Neural crest cell (in vitro differentiated cells): ENCODE measurements around the gene HSPH1. TPM values are rescaled to one million over a fixed set of nuclear protein-coding genes. Genes with fewer than 3 reads are reported as not detected.
"Not testable (repeated sequence)": the region's sequence is repeated elsewhere in the genome, so short reads cannot be mapped to it uniquely, and the experiment has no call there.

Experiments used
- DNase-seq: peaks from one replicate; pipeline ENCODE4 v3.0.0; 2021; ENCODE audit warnings: low read depth, mixed read lengths, low spot score
- H3K27ac Mint-ChIP-seq: one replicate; pipeline ENCODE4 v1.8.0; 2021; ENCODE audit warnings: mild to moderate bottlenecking, mixed read lengths; ENCODE audit not compliant: unreplicated experiment
- H3K27me3 Mint-ChIP-seq: 2 replicates; pipeline ENCODE4 v1.8.0; 2021; ENCODE audit warnings: low read depth, mild to moderate bottlenecking, mixed read lengths
- H3K36me3 Mint-ChIP-seq: 2 replicates; pipeline ENCODE4 v1.8.0; 2021; ENCODE audit warnings: low read depth, mild to moderate bottlenecking, mixed read lengths
- H3K4me1 Mint-ChIP-seq: 2 replicates; pipeline ENCODE4 v1.8.0; 2021; ENCODE audit warnings: mixed read lengths
- H3K4me3 Mint-ChIP-seq: one replicate; pipeline ENCODE4 v1.8.0; 2021; ENCODE audit warnings: mild to moderate bottlenecking, mixed read lengths
- H3K9me3 Mint-ChIP-seq: 2 replicates; pipeline ENCODE4 v1.8.0; 2021; ENCODE audit warnings: mixed read lengths
- total RNA-seq: library from RNA; stranded (reverse); gene quantifications from 2 replicates; pipeline ENCODE4 v1.2.1, GENCODE V29; 2021
- TF ChIP-seq, protein P1 (sequence below): fragments of 200-600 bp; sonication (generic); conservative IDR thresholded peaks from 2 replicates; pipeline ENCODE4 v1.5.0; 2021; ENCODE audit warnings: antibody characterized with exemption, mild to moderate bottlenecking

HSPH1 gene
- total RNA-seq, 1 donor from 2014 or later, result 146 TPM

DNA sequence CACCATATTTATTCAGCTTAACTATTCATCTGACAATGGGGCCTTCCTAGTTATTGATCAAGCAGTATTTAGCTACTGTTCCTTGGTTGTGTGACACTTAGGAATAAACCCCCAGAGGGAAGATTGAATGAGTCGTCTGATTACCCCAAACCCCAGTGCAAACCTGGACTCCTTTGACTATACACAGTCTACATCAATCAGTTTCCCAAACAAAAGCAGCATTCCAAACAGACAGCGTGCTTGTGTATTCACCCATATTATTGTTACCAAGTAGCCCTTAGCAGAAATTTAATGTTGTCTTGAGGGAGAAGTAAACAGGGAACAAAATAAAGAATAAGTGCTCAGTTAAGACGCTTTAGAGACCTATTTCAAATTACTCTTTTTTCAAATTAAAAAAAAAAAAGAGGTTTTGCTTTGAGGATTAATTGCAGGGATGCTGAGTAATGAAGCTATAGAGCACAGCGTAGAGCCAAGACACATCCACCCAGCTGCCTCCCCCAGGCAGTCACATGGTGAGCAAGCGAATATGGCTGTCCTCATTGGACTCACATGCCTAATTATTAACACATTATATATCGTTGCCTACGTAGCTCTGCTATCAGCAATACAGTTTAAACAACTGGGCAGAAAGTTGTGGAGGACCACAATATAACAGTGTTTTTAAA is 23.4 kb upstream of the HSPH1 start:
- no peaks in the 10 kb centered on the region for H3K27me3 Mint-ChIP-seq
- H3K36me3 Mint-ChIP-seq, result no peaks in the 10 kb centered on the region
- peaks cover 18% of the 10 kb centered on the region for H3K4me1 Mint-ChIP-seq
- H3K27ac Mint-ChIP-seq, result peak overlapping the region; percentile 40
- TF ChIP-seq, protein P1, sequence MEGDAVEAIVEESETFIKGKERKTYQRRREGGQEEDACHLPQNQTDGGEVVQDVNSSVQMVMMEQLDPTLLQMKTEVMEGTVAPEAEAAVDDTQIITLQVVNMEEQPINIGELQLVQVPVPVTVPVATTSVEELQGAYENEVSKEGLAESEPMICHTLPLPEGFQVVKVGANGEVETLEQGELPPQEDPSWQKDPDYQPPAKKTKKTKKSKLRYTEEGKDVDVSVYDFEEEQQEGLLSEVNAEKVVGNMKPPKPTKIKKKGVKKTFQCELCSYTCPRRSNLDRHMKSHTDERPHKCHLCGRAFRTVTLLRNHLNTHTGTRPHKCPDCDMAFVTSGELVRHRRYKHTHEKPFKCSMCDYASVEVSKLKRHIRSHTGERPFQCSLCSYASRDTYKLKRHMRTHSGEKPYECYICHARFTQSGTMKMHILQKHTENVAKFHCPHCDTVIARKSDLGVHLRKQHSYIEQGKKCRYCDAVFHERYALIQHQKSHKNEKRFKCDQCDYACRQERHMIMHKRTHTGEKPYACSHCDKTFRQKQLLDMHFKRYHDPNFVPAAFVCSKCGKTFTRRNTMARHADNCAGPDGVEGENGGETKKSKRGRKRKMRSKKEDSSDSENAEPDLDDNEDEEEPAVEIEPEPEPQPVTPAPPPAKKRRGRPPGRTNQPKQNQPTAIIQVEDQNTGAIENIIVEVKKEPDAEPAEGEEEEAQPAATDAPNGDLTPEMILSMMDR, result no peak
- peaks cover 11% of the 10 kb centered on the region for H3K9me3 Mint-ChIP-seq
- no peak overlapping the region for H3K4me3 Mint-ChIP-seq
- no peak for DNase-seq

DNA sequence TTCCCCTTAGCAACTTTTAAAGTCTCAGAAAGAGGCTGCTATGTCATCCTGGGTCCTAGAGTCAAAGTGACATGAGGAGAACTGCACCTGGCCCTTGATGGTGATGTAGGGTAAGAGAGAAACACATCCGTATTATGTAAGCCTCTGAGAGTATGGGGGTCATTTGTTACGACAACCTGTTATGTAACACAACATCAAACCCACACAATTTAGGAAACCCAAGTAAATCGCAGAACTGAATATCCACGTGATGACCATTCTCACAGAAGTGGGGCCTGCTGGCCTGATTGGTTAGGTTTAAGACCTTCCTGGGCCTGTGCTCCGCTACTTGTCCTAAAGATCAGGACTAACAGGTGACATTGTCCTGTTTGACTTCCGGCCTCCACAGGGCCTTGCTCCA is 22.7 kb upstream of the HSPH1 start:
- no peaks in the 10 kb centered on the region for H3K36me3 Mint-ChIP-seq
- peaks cover 18% of the 10 kb centered on the region for H3K4me1 Mint-ChIP-seq
- DNase-seq, result no peak

DNA sequence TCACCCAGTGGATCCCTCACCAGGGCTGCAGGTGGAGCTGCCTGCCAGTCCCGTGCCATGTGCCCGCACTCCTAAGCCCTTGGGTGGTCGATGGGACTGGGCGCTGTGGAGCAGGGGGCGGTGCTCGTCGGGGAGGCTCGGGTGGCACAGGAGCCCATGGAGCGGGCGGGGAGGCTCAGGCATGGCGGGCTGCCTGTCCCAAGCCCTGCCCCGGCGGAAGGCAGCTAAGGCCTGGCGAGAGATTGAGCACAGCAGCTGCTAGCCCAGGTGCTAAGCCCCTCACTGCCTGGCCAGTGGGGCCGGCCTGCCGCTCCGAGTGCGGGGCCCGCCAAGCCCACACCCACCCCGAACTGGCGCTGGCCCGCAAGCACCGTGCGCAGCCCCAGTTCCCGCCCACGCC is 21.3 kb upstream of the HSPH1 start:
- Mint-ChIP-seq H3K4me3 (no peak overlapping the region), H3K27me3 (no peaks in the 10 kb centered on the region)
- DNase-seq, result no peak

More for the DNA sequence above, 22.7 kb upstream of the HSPH1 start:
- TF ChIP-seq, protein P1, result no peak
- H3K27ac Mint-ChIP-seq, result no peak overlapping the region
- no peaks in the 10 kb centered on the region for H3K27me3 Mint-ChIP-seq
- H3K9me3 Mint-ChIP-seq, result peaks cover 11% of the 10 kb centered on the region
- H3K4me3 Mint-ChIP-seq, result no peak overlapping the region

DNA sequence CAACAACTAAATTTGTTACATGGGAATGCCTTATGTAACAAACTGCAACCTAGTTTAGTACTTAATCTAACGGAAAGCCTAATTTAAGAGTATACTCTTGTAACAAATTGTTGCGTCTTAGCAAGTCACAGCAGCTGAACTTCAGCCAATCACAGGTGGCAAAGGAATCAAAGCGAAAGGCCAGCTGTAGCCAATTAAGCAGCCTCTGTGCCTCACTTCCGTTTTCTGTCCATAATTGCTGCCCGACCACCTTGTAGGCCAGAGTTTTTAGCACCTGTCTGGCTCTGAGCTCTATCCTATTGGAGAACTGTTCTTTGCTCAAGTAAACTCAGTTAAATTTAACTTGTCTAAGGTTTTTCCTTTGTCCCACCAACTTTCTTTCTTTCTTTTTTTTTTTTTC is 18.1 kb upstream of the HSPH1 start:
- no peak for DNase-seq
- no peak overlapping the region for H3K4me3 Mint-ChIP-seq
- no peaks in the 10 kb centered on the region for H3K36me3 Mint-ChIP-seq
- peaks cover 7% of the 10 kb centered on the region for H3K4me1 Mint-ChIP-seq
- peaks cover 7% of the 10 kb centered on the region for H3K9me3 Mint-ChIP-seq
- TF ChIP-seq, protein P1, result no peak
- H3K27ac Mint-ChIP-seq, result no peak overlapping the region
- no peaks in the 10 kb centered on the region for H3K27me3 Mint-ChIP-seq

More for the DNA sequence above, 21.3 kb upstream of the HSPH1 start:
- no peaks in the 10 kb centered on the region for H3K36me3 Mint-ChIP-seq
- TF ChIP-seq, protein P1, result no peak
- H3K27ac Mint-ChIP-seq, result no peak overlapping the region
- H3K4me1 Mint-ChIP-seq, result peaks cover 18% of the 10 kb centered on the region
- peaks cover 6% of the 10 kb centered on the region for H3K9me3 Mint-ChIP-seq

DNA sequence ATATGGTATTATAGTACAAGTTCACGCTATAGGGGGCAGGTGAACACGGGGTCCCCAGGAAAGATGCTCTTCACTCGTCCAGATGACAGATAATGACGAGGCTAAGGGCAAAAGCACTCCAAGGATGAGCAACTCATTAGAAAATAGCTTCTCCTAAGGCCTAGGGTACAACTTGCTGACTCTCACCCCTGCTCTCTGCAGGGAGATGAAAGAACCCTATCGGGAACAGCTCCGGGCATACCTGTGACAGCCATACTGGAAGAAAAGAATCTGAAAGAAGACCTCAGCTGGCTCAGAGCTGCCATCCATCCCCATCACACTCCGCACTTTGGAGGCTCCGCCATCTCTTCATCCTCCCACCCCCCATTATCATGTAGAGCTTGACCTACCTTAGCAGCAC is 17.5 kb upstream of the HSPH1 start:
- Mint-ChIP-seq H3K4me1 (peaks cover 2% of the 10 kb centered on the region), H3K27ac (no peak overlapping the region), H3K36me3 (no peaks in the 10 kb centered on the region), H3K9me3 (peaks cover 7% of the 10 kb centered on the region), H3K4me3 (no peak overlapping the region), H3K27me3 (no peaks in the 10 kb centered on the region)
- TF ChIP-seq, protein P1, result no peak
- no peak for DNase-seq

DNA sequence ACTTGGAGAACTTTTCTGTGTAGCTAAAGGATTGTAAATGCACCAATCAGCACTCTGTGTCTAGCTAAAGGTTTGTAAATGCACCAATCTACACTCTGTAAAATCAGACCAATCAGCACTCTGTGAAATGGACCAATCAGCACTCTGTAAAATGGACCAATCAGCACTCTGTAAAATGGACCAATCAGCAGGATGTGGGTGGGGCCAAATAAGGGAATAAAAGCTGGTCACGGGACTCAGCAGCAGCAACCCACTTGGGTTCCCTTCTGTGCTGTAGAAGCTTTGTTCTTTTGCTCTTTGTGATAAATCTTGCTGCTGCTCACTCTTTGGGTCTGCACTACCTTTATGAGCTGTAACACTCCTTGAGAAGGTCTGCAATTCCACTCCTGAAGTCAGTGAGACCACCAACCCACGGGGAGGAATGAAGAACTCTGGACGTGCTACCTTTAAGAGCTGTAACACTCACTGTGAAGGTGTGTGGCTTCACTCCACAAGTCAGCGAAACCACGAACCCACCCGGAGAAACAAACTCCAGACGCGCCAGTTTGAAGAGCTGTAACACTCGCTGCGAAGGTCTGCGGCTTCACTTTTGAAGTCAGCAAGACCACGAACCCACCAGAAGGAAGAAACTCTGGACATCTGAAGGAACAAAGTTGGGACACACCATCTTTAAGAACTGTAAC is 16.2 kb upstream of the HSPH1 start:
- H3K4me1 Mint-ChIP-seq, H3K27me3 Mint-ChIP-seq, H3K9me3 Mint-ChIP-seq, H3K27ac Mint-ChIP-seq, H3K4me3 Mint-ChIP-seq, H3K36me3 Mint-ChIP-seq, DNase-seq: not testable (repeated sequence)
